Glomerular endothelial cell (primary cell): ENCODE measurements around the gene MAN2B1. TPM values are rescaled to one million over a fixed set of nuclear protein-coding genes. Genes with fewer than 3 reads are reported as not detected.
"Not testable (repeated sequence)": the region's sequence is repeated elsewhere in the genome, so short reads cannot be mapped to it uniquely, and the experiment has no call there.

Source experiments
- DNase-seq: peaks from one replicate; pipeline ENCODE4 v3.0.0-alpha.2; 2011; ENCODE audit warnings: low read depth, low spot score; ENCODE audit errors: extremely low read depth
- total RNA-seq: library from RNA; depleted of rRNA; stranded (reverse); fragments of >200 nt; gene quantifications from 2 replicates; pipeline ENCODE4 v1.2.3, GENCODE V29; 2015

MAN2B1 gene
- total RNA-seq, 1 donor from 2014 or later: 113 TPM

- no peak for DNase-seq
Observed at GRCh38 chr19:12664406-12665280, 1.9 kb downstream of the MAN2B1 start.

- no peak for DNase-seq
Observed at GRCh38 chr19:12660980-12661379, 5.6 kb downstream of the MAN2B1 start.

- no peak for DNase-seq
Observed at GRCh38 chr19:12657966-12658365, 8.6 kb downstream of the MAN2B1 start.

- DNase-seq: no peak
Observed at GRCh38 chr19:12656899-12657571, 9.5 kb downstream of the MAN2B1 start.

GRCh38 chr19:12655546-12655945, 11.0 kb downstream of the MAN2B1 start:
- DNase-seq: no peak

GRCh38 chr19:12652219-12652618, 14.3 kb downstream of the MAN2B1 start:
- no peak for DNase-seq

GRCh38 chr19:12649941-12650340, 16.6 kb downstream of the MAN2B1 start:
- DNase-seq: no peak

- no peak for DNase-seq
Observed at GRCh38 chr19:12648088-12648487, 18.5 kb downstream of the MAN2B1 start.

- DNase-seq: no peak
Observed at GRCh38 chr19:12647490-12648071, 19.0 kb downstream of the MAN2B1 start.

GRCh38 chr19:12647047-12647446, 19.5 kb downstream of the MAN2B1 start:
- no peak for DNase-seq

- DNase-seq: no peak
Observed at GRCh38 chr19:12646551-12646950, 20.0 kb downstream of the MAN2B1 start.

GRCh38 chr19:12643716-12644115, 22.8 kb downstream of the MAN2B1 start:
- DNase-seq: not testable (repeated sequence)

GRCh38 chr19:12642506-12642905, 24.0 kb downstream of the MAN2B1 start:
- DNase-seq: no peak

GRCh38 chr19:12641456-12641855, 25.1 kb downstream of the MAN2B1 start:
- no peak for DNase-seq

GRCh38 chr19:12639901-12640613, 26.5 kb downstream of the MAN2B1 start:
- DNase-seq: peak; percentile 31

GRCh38 chr19:12638611-12639182, 27.8 kb downstream of the MAN2B1 start:
- no peak for DNase-seq

- no peak for DNase-seq
Observed at GRCh38 chr19:12636631-12637030, 29.9 kb downstream of the MAN2B1 start.

- DNase-seq: no peak
Observed at GRCh38 chr19:12629215-12629614, 37.3 kb downstream of the MAN2B1 start.

GRCh38 chr19:12628040-12629022, 38.2 kb downstream of the MAN2B1 start:
- no peak for DNase-seq

- no peak for DNase-seq
Observed at GRCh38 chr19:12626958-12627357, 39.6 kb downstream of the MAN2B1 start.
